Endothelial cell of umbilical vein (primary cell): ENCODE data around the gene BABAM2. TPM values are rescaled to one million over a fixed set of nuclear protein-coding genes. Genes with fewer than 3 reads are reported as not detected.

Experiments
- BruUV-seq: library from RNA; stranded (reverse); fragments of 400-500 nt; replicated peaks from 2 replicates; lab custom pipeline; 2021; lab: Mats Ljungman, UMichigan
- CTCF ChIA-PET: fragments of 300-600, 350-600 bp; sonication (Branson Sonifier 250); formaldehyde crosslinking; loops from one replicate; lab custom pipeline; 2021; ENCODE audit warnings: antibody characterized with exemption, inconsistent platforms; lab: Charles Lee
- POLR2A ChIA-PET: fragments of 300-600, 350-600 bp; sonication (Branson Sonifier 250); formaldehyde crosslinking; loops from one replicate; lab custom pipeline; 2021; ENCODE audit warnings: antibody characterized with exemption, inconsistent platforms; lab: Charles Lee
- DNase-seq: peaks from one replicate; pipeline ENCODE4 v3.0.0-alpha.2; 2011; ENCODE audit warnings: low read depth, low spot score
- FAIRE-seq: peaks from 2 replicates; lab custom pipeline; 2011; peaks lifted over from hg19 to GRCh38; lab: Jason Lieb, UNC
- H2AFZ ChIP-seq: 2 replicates; pipeline ENCODE4 v1.6.0; 2012; ENCODE audit warnings: low read depth, low read length, control low read depth, inconsistent platforms
- H3K27ac ChIP-seq: 2 replicates; pipeline ENCODE4 v1.5.1; 2011; ENCODE audit warnings: low read depth, mild to moderate bottlenecking, control low read depth, low read length, moderate library complexity; ENCODE audit not compliant: insufficient read depth
- H3K27me3 ChIP-seq, 2 experiments: 2 replicates each; pipeline versions ENCODE4 v1.6.0 to v1.6.1; 2011; ENCODE audit warnings: low read length in 2 of 2, mixed read lengths in 1 of 2; ENCODE audit not compliant: control insufficient read depth in 2 of 2, insufficient read depth in 2 of 2
- H3K36me3 ChIP-seq, 2 experiments: 2 replicates in 1 of 2; 3 replicates in 1 of 2; pipeline ENCODE4 v1.5.1; 2011; ENCODE audit warnings: low read length in 2 of 2, mild to moderate bottlenecking in 1 of 2, moderate library complexity in 1 of 2; ENCODE audit not compliant: control insufficient read depth in 2 of 2, insufficient read depth in 2 of 2; ENCODE audit errors: extremely low read depth in 1 of 2
- H3K4me1 ChIP-seq: 3 replicates; pipeline ENCODE4 v1.5.1; 2011; ENCODE audit warnings: mild to moderate bottlenecking, low read length; ENCODE audit not compliant: control insufficient read depth, insufficient read depth; ENCODE audit errors: extremely low read depth
- H3K4me2 ChIP-seq: 2 replicates; pipeline ENCODE4 v1.6.1; 2011; ENCODE audit warnings: low read length, control low read depth, mixed read lengths; ENCODE audit not compliant: insufficient read depth
- H3K4me3 ChIP-seq, 3 experiments: fragments of 200-600 bp in 1 of 3; sonication (generic), shearing (Covaris generic) in 1 of 3; replicated peaks in 1 of 3; 2 replicates each; pipeline ENCODE4 v1.5.1; 2011 to 2016; ENCODE audit warnings: control low read depth in 3 of 3, low read length in 3 of 3, mild to moderate bottlenecking in 2 of 3, inconsistent platforms in 1 of 3, low read depth in 1 of 3, moderate library complexity in 1 of 3; ENCODE audit not compliant: insufficient read depth in 1 of 3
- H3K79me2 ChIP-seq: 2 replicates; pipeline ENCODE4 v1.6.0; 2012; ENCODE audit warnings: low read length, inconsistent platforms; ENCODE audit not compliant: control insufficient read depth, insufficient read depth
- H3K9ac ChIP-seq: replicated peaks from 2 replicates; pipeline ENCODE3; 2011; ENCODE audit warnings: low read length, control low read depth; ENCODE audit not compliant: insufficient read depth; ENCODE audit errors: extremely low read depth
- H3K9me1 ChIP-seq: replicated peaks from 3 replicates; pipeline ENCODE4 v1.6.0; 2011; ENCODE audit warnings: mild to moderate bottlenecking, low read length; ENCODE audit not compliant: control insufficient read depth, insufficient read depth; ENCODE audit errors: extremely low read depth
- H3K9me3 ChIP-seq: replicated peaks from 2 replicates; pipeline ENCODE4 v1.5.1; 2012; ENCODE audit warnings: low read length, inconsistent platforms; ENCODE audit not compliant: control insufficient read depth, insufficient read depth
- H4K20me1 ChIP-seq: replicated peaks from 2 replicates; pipeline ENCODE3; 2011; ENCODE audit warnings: mild to moderate bottlenecking, low read length; ENCODE audit not compliant: control insufficient read depth, insufficient read depth; ENCODE audit errors: extremely low read depth
- FOS ChIP-seq: IDR thresholded peaks from 2 replicates; pipeline ENCODE4 v1.6.1; 2011; ENCODE audit warnings: mild to moderate bottlenecking, low read length, moderate library complexity, borderline replicate concordance; ENCODE audit not compliant: insufficient read depth
- GATA2 ChIP-seq: IDR thresholded peaks from 2 replicates; pipeline ENCODE4 v1.7.0; 2011; ENCODE audit warnings: low read depth, mild to moderate bottlenecking, moderate library complexity, mixed read lengths, low read length; ENCODE audit not compliant: insufficient read length, insufficient read depth
- JUN ChIP-seq: IDR thresholded peaks from 2 replicates; pipeline ENCODE4 v1.6.1; 2011; ENCODE audit warnings: borderline replicate concordance, low read depth; ENCODE audit not compliant: insufficient read length, insufficient read depth
- MAX ChIP-seq: IDR thresholded peaks from 2 replicates; pipeline ENCODE4 v1.6.1; 2011; ENCODE audit not compliant: insufficient read depth, insufficient read length
- MYC ChIP-seq: IDR thresholded peaks from one replicate; pipeline ENCODE4 v1.6.1; 2011; ENCODE audit warnings: mild to moderate bottlenecking, low read depth, low read length
- POLR2AphosphoS5 ChIP-seq: IDR thresholded peaks from 2 replicates; pipeline ENCODE4 v1.6.1; 2012; ENCODE audit warnings: low read depth, mild to moderate bottlenecking, control low read depth, low read length, moderate library complexity; ENCODE audit not compliant: insufficient read depth
- dilution Hi-C: fragments of 300-500 bp; cut with MboI; formaldehyde crosslinking; loops from one replicate; pipeline ENCODE4 v1.15.0; 2019; ENCODE audit warnings: low sequenced_read_pairs; ENCODE audit not compliant: extremely low pct_ligation_motif_present
- intact Hi-C: fragments of 100-400 bp; cut with micrococcal nuclease; formaldehyde crosslinking; loops from one replicate; pipeline ENCODE4 v1.10.0; 2022
- polyA plus RNA-seq, 4 experiments: library from polyadenylated mRNA; depleted of rRNA in 3 of 4; stranded (reverse) in 3 of 4; unstranded in 1 of 4; fragments of >200 nt; gene quantifications; 2 replicates each; pipeline versions ENCODE4 v1.2.1 to v1.2.3, GENCODE V29; 2011 to 2012; ENCODE audit warnings: missing spikeins in 1 of 4
- total RNA-seq: library from RNA; stranded (reverse); gene quantifications from 2 replicates; pipeline ENCODE4 v1.2.3, GENCODE V29; 2021

BABAM2 gene
- total and polyA plus RNA-seq, 2 donors (not counting 3 experiments of a cell fraction or from before 2014, with no cell fraction given), result 19.9 to 27.6 TPM

- intact Hi-C loops, result no loop called here
- Histone ChIP-seq H3K27ac (no peak overlapping the region), H3K9me3 (no peaks in the 10 kb centered on the region), H3K9ac (no peak overlapping the region), H3K4me2 (no peak overlapping the region), H3K9me1 (no peaks in the 10 kb centered on the region), H3K4me3 (no peak overlapping the region), H4K20me1 (no peaks in the 10 kb centered on the region), H3K79me2 (no peaks in the 10 kb centered on the region), H3K36me3 (no peaks in the 10 kb centered on the region), H2AFZ (no peak overlapping the region), H3K27me3 (no peaks in the 10 kb centered on the region), H3K4me1 (peaks cover 5% of the 10 kb centered on the region)
- dilution Hi-C loops, result no loop called here
- POLR2A ChIA-PET, result no interaction called here
- DNase-seq (no peak), FAIRE-seq (no peak)
- CTCF ChIA-PET, result no interaction called here
- TF ChIP-seq GATA2 (no peak), JUN (no peak), POLR2AphosphoS5 (no peak), MAX (no peak), MYC (no peak)
- no TSS peak for BruUV-seq
Measured at GRCh38 chr2:28296243-28296642, 405.7 kb downstream of the BABAM2 start.

- no TSS peak for BruUV-seq
- Histone ChIP-seq H3K9ac (no peak overlapping the region), H4K20me1 (no peaks in the 10 kb centered on the region), H3K79me2 (no peaks in the 10 kb centered on the region), H3K27ac (no peak overlapping the region), H3K9me3 (no peaks in the 10 kb centered on the region), H3K4me2 (no peak overlapping the region), H3K4me1 (peaks cover 5% of the 10 kb centered on the region), H3K27me3 (no peaks in the 10 kb centered on the region), H3K9me1 (no peaks in the 10 kb centered on the region), H2AFZ (no peak overlapping the region), H3K4me3 (no peak overlapping the region), H3K36me3 (no peaks in the 10 kb centered on the region)
- dilution Hi-C loops, result no loop called here
- DNase-seq (no peak), FAIRE-seq (no peak)
- ChIA-PET POLR2A (no interaction called here), CTCF (interaction anchor here (0.6 to 0.8 kb wide), 2 partner anchors 10 to 284 kb away, joined by 3 to 5 read pairs; no protein-coding TSS in a partner anchor)
- no peak for TF ChIP-seq POLR2AphosphoS5
- TF ChIP-seq FOS, result no peak
- intact Hi-C loops, result no loop called here
Measured at GRCh38 chr2:28296904-28297303, 406.4 kb downstream of the BABAM2 start.
